SK-N-MC (cell line): ENCODE measurements around the gene TTC34.
"Not testable (repeated sequence)": the region's sequence is repeated elsewhere in the genome, so short reads cannot be mapped to it uniquely, and the experiment has no call there.

Experiments used
- DNase-seq: peaks from one replicate; pipeline ENCODE4 v3.0.0-alpha.2; 2011; ENCODE audit warnings: low read depth, low spot score
- H3K27ac ChIP-seq: fragments of 200-600 bp; sonication (generic); 2 replicates; pipeline ENCODE4 v1.5.1; 2016; ENCODE audit warnings: mixed run types
- H3K36me3 ChIP-seq: fragments of 200-600 bp; sonication (generic); 2 replicates; pipeline ENCODE4 v1.6.1; 2017; ENCODE audit warnings: antibody characterized with exemption, low read length, mixed read lengths; ENCODE audit not compliant: insufficient read depth
- H3K4me3 ChIP-seq: fragments of 200-600 bp; sonication (generic); 2 replicates; pipeline ENCODE4 v1.5.1; 2016
- H3K9ac ChIP-seq: fragments of 200-600 bp; sonication (generic); 2 replicates; pipeline ENCODE4 v1.8.0; 2017; ENCODE audit warnings: mixed run types, mixed read lengths; ENCODE audit not compliant: insufficient read length
- H3K9me3 ChIP-seq: fragments of 200-600 bp; sonication (generic); 2 replicates; pipeline ENCODE4 v1.6.1; 2017; ENCODE audit warnings: low read depth, mild to moderate bottlenecking, antibody characterized with exemption, low read length, moderate library complexity, mixed read lengths
- EZH2 ChIP-seq: fragments of 200-600 bp; sonication (generic); IDR thresholded peaks from one replicate; pipeline ENCODE4 v1.6.1; 2017; ENCODE audit warnings: antibody characterized with exemption
- FOXP2 ChIP-seq: optimal IDR thresholded peaks from 2 replicates; pipeline ENCODE3; 2011; ENCODE audit warnings: mild to moderate bottlenecking, moderate library complexity; ENCODE audit not compliant: insufficient read depth; ENCODE audit errors: extremely low read length, control extremely low read depth
- POLR2AphosphoS5 ChIP-seq: IDR thresholded peaks from 2 replicates; pipeline ENCODE4 v1.6.1; 2012; ENCODE audit warnings: mild to moderate bottlenecking, low read depth, low read length, borderline replicate concordance

The TTC34 gene

DNA sequence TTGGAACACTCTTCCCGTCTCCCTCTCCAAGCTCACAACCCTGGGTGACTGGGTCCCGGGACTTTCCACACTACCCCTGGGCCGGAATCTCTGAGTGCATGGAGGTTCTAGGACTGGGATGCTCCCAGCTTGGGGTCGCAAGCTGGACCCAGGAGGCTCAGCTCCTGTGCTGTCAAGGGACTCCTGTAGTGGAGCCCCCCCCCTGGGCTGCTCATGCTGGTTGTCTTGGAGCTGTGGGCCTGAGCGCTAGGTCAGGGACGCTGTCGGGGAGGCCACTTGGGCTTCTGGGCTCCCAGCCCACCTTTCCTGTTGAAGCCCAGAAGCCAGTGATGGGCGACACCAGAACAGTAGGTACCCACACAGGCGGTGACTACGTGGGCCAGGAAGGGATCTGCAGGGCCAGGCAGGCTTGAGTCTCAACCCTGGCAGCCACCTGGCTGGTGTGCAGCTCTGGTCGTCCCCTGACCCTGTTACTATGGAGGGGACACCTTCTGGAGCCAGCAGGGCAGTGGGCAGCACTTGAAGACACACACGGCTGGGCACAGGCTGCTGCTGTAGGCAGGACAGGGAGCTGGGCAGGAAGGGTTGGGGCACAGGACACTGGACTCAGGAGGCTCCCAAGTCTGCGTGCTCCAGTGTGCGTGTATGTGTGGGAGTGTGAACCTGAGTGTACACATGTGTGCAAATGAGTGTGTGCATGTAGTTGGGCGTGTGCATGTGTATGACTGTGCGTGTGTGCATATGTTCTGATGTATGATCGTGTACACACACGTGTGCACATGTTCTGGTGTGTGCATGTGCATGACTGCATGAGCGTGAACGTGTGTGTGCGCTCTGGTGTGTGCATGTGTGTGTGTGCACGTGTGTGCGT is 171.6 kb downstream of the TTC34 start:
- Histone ChIP-seq H3K27ac (no peak overlapping the region), H3K9ac (no peak overlapping the region), H3K9me3 (no peaks in the 10 kb centered on the region), H3K36me3 (no peaks in the 10 kb centered on the region), H3K4me3 (no peak overlapping the region)
- no peak for TF ChIP-seq EZH2
- TF ChIP-seq FOXP2, result no peak
- no peak for TF ChIP-seq POLR2AphosphoS5
- no peak for DNase-seq

DNA sequence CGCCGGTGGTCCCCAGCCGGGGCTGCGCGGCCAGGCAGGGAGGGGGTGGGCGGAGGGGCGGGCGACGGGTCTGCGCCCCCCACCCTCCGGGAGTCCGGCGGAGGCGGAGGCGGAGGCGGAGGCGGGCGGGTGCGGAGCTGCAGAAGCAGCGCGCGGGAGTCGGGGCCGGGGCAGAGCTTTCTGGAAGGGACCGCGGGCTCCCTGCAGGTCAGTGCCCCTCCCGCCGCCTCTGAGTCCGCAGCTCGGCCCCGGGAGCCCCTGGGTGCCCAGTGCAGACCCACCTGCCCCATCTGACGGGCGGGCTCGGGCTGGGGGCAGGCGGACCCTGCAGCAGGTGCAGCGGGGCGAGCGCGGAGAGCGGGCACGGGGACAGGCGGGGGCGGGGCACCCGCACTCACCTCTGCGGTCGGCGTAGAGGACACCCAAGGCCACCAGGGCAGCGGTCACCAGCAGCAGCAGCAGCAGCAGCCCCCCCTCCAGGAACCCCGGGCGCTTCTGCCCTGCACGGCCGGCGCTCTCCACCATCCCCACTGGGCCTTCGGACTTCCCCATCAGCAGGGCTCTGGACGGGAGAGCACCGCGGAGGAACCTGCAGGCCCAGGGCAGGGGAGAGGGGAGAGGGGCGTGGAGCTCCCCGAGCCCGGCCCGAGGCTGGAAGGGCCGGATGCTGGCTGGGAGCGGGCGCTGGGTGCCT is 172.4 kb downstream of the TTC34 start:
- TF ChIP-seq EZH2 (no peak), FOXP2 (no peak), POLR2AphosphoS5 (no peak)
- DNase-seq, result no peak
- Histone ChIP-seq H3K9ac (no peak overlapping the region), H3K4me3 (no peak overlapping the region), H3K27ac (no peak overlapping the region), H3K9me3 (no peaks in the 10 kb centered on the region), H3K36me3 (no peaks in the 10 kb centered on the region)

DNA sequence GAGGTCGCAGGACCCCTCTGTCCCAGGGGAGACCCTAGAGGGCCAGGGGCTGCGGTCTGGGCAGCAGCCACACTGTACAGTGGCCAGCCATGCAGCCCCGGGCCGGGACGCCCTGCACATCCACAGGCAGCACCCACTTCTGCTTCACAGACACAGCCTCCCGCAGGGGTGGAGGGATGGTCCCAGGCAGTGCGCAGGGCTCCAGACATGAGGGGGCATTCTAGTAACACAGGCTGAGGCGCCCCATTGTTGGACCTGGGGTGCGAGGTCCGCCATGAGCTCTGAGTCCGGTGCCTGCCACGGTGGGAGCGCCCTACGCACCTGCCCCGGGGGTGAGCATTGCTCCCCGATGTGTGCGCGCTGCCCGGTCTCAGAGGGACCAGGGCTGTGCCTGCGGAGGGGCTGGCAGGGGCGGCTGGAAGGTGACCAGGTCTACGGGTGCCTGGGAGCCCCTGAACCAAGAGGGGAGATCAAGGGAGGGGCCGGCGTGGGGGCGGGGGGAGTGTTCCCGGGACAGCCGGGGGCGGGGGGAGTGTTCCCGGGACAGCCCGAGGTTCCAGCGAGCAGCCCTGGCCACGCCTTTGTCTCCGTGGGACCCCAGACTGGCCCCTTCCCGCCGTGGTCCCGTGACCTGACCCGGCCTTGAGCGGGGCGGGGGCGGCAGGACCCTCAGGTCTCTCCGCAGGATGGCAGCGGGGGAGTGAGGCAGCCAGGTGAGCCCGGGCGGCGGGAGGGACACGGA is 173.1 kb downstream of the TTC34 start:
- Histone ChIP-seq H3K4me3 (no peak overlapping the region), H3K27ac (no peak overlapping the region), H3K36me3 (no peaks in the 10 kb centered on the region), H3K9me3 (no peaks in the 10 kb centered on the region), H3K9ac (no peak overlapping the region)
- TF ChIP-seq EZH2, result no peak
- no peak for DNase-seq

DNA sequence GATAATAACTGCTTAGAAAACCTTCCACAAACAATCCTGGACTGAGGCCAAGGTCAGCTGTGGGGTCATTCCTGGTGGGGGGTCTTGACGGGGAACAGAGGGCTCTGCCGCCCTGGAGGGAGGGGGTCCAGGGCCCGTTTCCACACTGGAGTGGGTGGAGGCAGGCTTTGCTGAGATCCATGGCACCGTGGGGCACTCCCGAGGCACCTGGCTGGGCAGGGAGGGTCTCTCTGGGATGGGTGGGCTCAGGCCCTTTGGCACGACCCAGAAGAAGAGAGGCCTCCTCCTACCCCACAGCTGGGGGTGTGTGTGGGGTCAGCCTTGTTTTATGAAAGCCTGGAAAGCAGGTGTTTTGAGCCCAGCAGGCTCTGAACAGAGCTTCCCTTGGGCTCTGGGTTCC is 173.7 kb downstream of the TTC34 start:
- Histone ChIP-seq H3K4me3 (no peak overlapping the region), H3K9ac (no peak overlapping the region), H3K9me3 (no peaks in the 10 kb centered on the region), H3K36me3 (no peaks in the 10 kb centered on the region), H3K27ac (no peak overlapping the region)
- no peak for DNase-seq
- TF ChIP-seq EZH2, result no peak
- TF ChIP-seq FOXP2, result no peak
- TF ChIP-seq POLR2AphosphoS5, result no peak

DNA sequence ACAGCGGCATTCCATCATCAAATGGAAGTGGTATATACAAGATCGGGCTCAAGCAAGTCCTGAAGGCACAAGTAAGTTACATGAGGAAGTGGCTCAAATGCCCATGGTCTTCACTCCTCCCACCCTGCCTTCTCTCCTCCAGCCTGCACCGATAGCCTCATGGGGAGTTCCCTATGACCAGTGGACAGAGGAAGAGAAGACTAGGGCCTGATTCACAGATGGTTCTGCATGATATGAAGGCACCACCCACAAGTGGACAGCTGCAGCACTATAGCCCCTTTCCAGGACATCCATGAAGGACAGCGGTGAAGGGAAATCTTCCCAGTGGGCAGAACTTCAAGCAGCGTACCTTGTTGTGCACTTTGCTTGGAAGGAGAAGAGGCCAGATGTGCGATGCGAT is 175.7 kb downstream of the TTC34 start:
- not testable (repeated sequence) for DNase-seq, H3K36me3 ChIP-seq

DNA sequence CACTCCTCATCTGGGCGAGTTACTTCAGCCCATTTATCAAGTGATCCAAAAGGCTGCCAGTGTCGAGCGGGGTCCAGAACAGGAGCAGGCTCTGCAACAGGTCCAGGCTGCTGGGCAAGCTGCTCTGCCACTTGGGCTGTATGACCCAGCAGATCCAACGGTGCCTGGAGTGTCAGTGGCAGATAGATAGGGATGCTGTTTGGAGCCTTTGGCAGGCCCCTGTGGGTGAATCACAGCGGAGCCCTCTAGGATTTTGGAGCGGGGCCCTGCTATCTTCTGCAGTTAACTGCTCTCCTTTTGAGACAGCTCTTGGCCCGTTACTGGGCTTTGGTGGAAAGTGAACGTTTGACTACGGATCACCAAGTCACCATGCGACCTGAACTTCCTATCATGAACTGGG is 176.2 kb downstream of the TTC34 start:
- no peak overlapping the region for H3K9ac ChIP-seq
- no peaks in the 10 kb centered on the region for H3K9me3 ChIP-seq
- no peak overlapping the region for H3K4me3 ChIP-seq
- no peak overlapping the region for H3K27ac ChIP-seq
- no peak for DNase-seq
- no peak for TF ChIP-seq EZH2
- no peak for TF ChIP-seq FOXP2
- no peak for TF ChIP-seq POLR2AphosphoS5
- H3K36me3 ChIP-seq, result no peaks in the 10 kb centered on the region

More for the DNA sequence above, 175.7 kb downstream of the TTC34 start:
- H3K4me3 ChIP-seq, H3K9ac ChIP-seq, H3K9me3 ChIP-seq, H3K27ac ChIP-seq: not testable (repeated sequence)

DNA sequence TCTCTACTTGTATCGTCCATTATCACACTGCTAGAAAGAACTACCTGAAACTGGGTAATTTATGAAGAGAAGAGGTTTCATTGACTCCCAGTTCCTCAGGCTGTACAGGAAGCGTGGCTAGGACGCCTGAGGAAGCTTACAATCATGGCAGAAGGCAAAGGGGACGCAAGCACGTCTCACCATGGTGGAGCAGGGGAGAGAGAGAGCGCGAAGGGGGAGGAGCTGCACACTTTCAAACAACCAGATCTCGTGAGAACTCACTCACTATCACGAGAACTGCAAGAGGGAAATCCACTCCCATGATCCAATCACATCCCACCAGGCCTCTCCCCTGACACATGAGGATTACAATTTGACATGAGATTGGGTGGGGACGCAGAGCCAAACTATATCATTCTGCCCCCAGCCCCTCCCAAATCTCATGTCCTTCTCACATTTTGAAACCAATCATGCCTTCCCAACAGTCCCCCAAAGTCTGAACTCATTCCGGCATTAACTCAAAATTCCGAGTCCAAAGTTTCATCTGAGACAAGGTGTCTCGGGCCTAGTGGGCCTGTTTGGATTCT is 176.7 kb downstream of the TTC34 start:
- no peak for DNase-seq
- Histone ChIP-seq H3K27ac (no peak overlapping the region), H3K36me3 (no peaks in the 10 kb centered on the region), H3K9ac (no peak overlapping the region), H3K4me3 (no peak overlapping the region), H3K9me3 (no peaks in the 10 kb centered on the region)
- TF ChIP-seq FOXP2 (no peak), EZH2 (no peak), POLR2AphosphoS5 (no peak)

DNA sequence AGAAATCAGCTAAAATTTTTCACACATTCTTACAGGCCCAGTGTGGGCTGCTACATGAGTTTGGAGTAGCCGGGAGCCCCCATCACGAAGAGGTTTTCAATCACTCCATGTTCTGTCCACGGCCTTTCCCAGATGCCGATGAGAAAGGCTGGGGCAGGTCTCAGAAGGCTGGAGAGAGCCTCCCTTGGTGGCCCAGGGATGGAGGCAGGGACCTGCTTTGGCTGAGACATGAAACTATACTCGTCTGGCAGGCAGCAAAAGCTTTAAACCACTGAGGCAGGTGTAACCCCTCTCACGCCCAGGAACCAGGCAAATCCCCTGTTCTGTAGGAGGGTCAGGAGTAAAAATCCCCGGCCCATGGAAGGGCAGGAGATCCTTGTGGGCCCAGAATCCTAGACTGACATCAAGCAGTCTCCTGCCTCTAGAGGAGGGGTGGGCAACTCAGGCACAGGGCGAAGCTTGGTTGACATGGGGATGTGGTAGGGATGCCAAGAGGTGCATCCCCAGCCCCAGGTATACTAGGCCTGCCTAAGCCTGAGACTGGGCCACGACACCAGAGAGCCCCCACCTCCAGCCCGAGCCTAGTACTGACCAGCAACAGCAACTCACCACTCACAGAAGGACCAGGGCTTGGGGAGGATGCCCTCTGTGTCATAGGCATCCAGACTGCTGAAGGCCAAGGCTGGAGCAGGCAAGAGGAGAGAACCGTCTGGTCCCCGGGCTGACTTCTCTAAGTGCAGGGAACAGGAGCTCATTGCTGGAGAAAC is 177.7 kb downstream of the TTC34 start:
- TF ChIP-seq EZH2, result no peak
- no peak for TF ChIP-seq POLR2AphosphoS5
- TF ChIP-seq FOXP2, result no peak
- no peak overlapping the region for H3K4me3 ChIP-seq
- no peak overlapping the region for H3K9ac ChIP-seq
- H3K27ac ChIP-seq, result no peak overlapping the region
- DNase-seq, result no peak
- no peaks in the 10 kb centered on the region for H3K9me3 ChIP-seq
- H3K36me3 ChIP-seq, result no peaks in the 10 kb centered on the region
